ENCODE measurements around the gene BMP2.

GRCh38 chr20:6750438-6750837 is 17.0 kb upstream of the BMP2 start:
- TF ChIP-seq CTCF (IDR thresholded peaks at IDR 0.05) = no peak
- TF ChIP-seq POLR2A (IDR thresholded peaks at IDR 0.05; ENCODE audit: low read length) = no peak
- TF ChIP-seq JUNB (IDR thresholded peaks at IDR 0.05) = no peak
- TF ChIP-seq NR3C1 (IDR thresholded peaks at IDR 0.05) = no peak

All from A549 (cell line).